K562 (cell line): ENCODE data around the gene SPNS1. TPM values are rescaled to one million over a fixed set of nuclear protein-coding genes. Genes with fewer than 3 reads are reported as not detected.

Experiments
- C11orf30 ChIP-seq: fragments of 450-650 bp; IDR thresholded peaks from 2 replicates; pipeline ENCODE4 v1.6.1; 2016; ENCODE audit warnings: low read depth, mild to moderate bottlenecking
- CBFA2T2 ChIP-seq: fragments of 450-650 bp; conservative IDR thresholded peaks from 2 replicates; pipeline ENCODE4 v1.6.1; 2017; ENCODE audit warnings: mild to moderate bottlenecking
- DMBX1 ChIP-seq: fragments of 250-450 bp; sonication (Bioruptor Pico); IDR thresholded peaks from 2 replicates; pipeline ENCODE4 v1.8.0; 2022; ENCODE audit warnings: inconsistent platforms, mild to moderate bottlenecking, moderate library complexity, borderline replicate concordance
- FOS ChIP-seq: IDR thresholded peaks from 3 replicates; pipeline ENCODE4 v1.6.1; 2011; ENCODE audit not compliant: insufficient read length; ENCODE audit errors: extremely low read depth
- KAT8 ChIP-seq: fragments of 450-650 bp; IDR thresholded peaks from 2 replicates; pipeline ENCODE4 v1.6.1; 2016; ENCODE audit warnings: low read depth, mild to moderate bottlenecking
- MEF2A ChIP-seq: IDR thresholded peaks from 2 replicates; pipeline ENCODE4 v1.6.1; 2011; ENCODE audit warnings: low read depth, mild to moderate bottlenecking, low read length, moderate library complexity; ENCODE audit not compliant: control insufficient read depth
- MXI1 ChIP-seq: IDR thresholded peaks from 2 replicates; pipeline ENCODE4 v1.6.1; 2011; ENCODE audit warnings: low read depth, mild to moderate bottlenecking, improper control_type of control experiment, low read length
- PREB ChIP-seq: sonication (generic); formaldehyde crosslinking; IDR thresholded peaks from 2 replicates; pipeline ENCODE4 v1.8.1; 2023; ENCODE audit warnings: mild to moderate bottlenecking, missing genetic modification reagents
- RBM39 ChIP-seq: fragments of 200-400 bp; formaldehyde crosslinking; optimal IDR thresholded peaks from 2 replicates; pipeline ENCODE3; 2018; ENCODE audit warnings: low read depth, low read length
- RHOXF2B ChIP-seq: fragments of 250-450 bp; sonication (Bioruptor Pico); conservative IDR thresholded peaks from 2 replicates; pipeline ENCODE4 v1.5.1; 2021
- SNIP1 ChIP-seq: fragments of 450-650 bp; IDR thresholded peaks from 2 replicates; pipeline ENCODE4 v1.7.1; 2017; ENCODE audit warnings: low read depth, mild to moderate bottlenecking
- THRAP3 ChIP-seq: fragments of 450-650 bp; IDR thresholded peaks from 2 replicates; pipeline ENCODE4 v1.6.1; 2016; ENCODE audit warnings: mild to moderate bottlenecking, inconsistent platforms, borderline replicate concordance
- ZBTB17 ChIP-seq: fragments of 450-650 bp; formaldehyde crosslinking; IDR thresholded peaks from 2 replicates; pipeline ENCODE4 v1.4.0; 2020; ENCODE audit warnings: mild to moderate bottlenecking
- ZFP1 ChIP-seq: fragments of 450-650 bp; formaldehyde crosslinking; IDR thresholded peaks from 2 replicates; pipeline ENCODE4 v1.4.0; 2020; ENCODE audit warnings: mild to moderate bottlenecking, mixed read lengths
- ZNF224 ChIP-seq: sonication (generic); formaldehyde crosslinking; IDR thresholded peaks from 2 replicates; pipeline ENCODE4 v1.8.0; 2022; ENCODE audit warnings: mild to moderate bottlenecking, missing genetic modification reagents
- ZNF263 ChIP-seq: sonication (generic); formaldehyde crosslinking; IDR thresholded peaks from 2 replicates; pipeline ENCODE4 v1.8.0; 2022; ENCODE audit warnings: mild to moderate bottlenecking, missing genetic modification reagents, borderline replicate concordance
- ZNF280A ChIP-seq: fragments of 450-650 bp; IDR thresholded peaks from 2 replicates; pipeline ENCODE4 v1.6.1; 2018; ENCODE audit warnings: mild to moderate bottlenecking, low read depth; ENCODE audit not compliant: partially characterized antibody
- ZSCAN29 ChIP-seq: fragments of 450-650 bp; IDR thresholded peaks from 2 replicates; pipeline ENCODE4 v1.6.1; 2017
- polyA plus RNA-seq, 8 experiments: library from polyadenylated mRNA; depleted of rRNA in 4 of 8; stranded (reverse) in 5 of 8; unstranded in 3 of 8; fragments of >200 nt; fragmentation: Nextera tagmentation in 2 of 8; fragmentation: Illumina TruSeq in 1 of 8; extraction: Ambion mirVana in 2 of 8; extraction: Trizol in 1 of 8; gene quantifications; 2 replicates each; pipeline versions ENCODE4 v1.2.1 to v1.2.3, GENCODE V29; 2011 to 2014; ENCODE audit warnings: inconsistent platforms in 1 of 8, missing spikeins in 1 of 8
- total RNA-seq, 7 experiments: library from RNA; depleted of rRNA in 6 of 7; stranded (reverse); fragments of >200 nt in 6 of 7; fragmentation: Illumina TruSeq in 2 of 7; extraction: Trizol in 2 of 7; gene quantifications; 2 replicates each; pipeline versions ENCODE4 v1.2.1 to v1.2.3, GENCODE V29; 2011 to 2021; ENCODE audit warnings: low replicate concordance in 1 of 7
- TF ChIP-seq, protein P1 (sequence below): sonication (generic); formaldehyde crosslinking; IDR thresholded peaks from 2 replicates; pipeline ENCODE4 v1.8.0; 2023; ENCODE audit warnings: mild to moderate bottlenecking, missing genetic modification reagents
- TF ChIP-seq, protein P2 (sequence below): IDR thresholded peaks from 3 replicates; pipeline ENCODE4 v1.6.1; 2011; ENCODE audit warnings: borderline replicate concordance, mild to moderate bottlenecking; ENCODE audit not compliant: insufficient read length, insufficient read depth
- TF ChIP-seq, protein P3 (sequence below): fragments of 200-800 bp; sonication (Bioruptor generic); IDR thresholded peaks from 2 replicates; pipeline ENCODE4 v1.6.1; 2017; ENCODE audit warnings: missing genetic modification characterization, missing compliant biosample characterization

SPNS1 gene
- total and polyA plus RNA-seq, 9 of the 15 experiments (the other 6 are each of a cell fraction or from before 2014, with no cell fraction given) = 0.58 to 64.9 (median 13.7) TPM

DNA sequence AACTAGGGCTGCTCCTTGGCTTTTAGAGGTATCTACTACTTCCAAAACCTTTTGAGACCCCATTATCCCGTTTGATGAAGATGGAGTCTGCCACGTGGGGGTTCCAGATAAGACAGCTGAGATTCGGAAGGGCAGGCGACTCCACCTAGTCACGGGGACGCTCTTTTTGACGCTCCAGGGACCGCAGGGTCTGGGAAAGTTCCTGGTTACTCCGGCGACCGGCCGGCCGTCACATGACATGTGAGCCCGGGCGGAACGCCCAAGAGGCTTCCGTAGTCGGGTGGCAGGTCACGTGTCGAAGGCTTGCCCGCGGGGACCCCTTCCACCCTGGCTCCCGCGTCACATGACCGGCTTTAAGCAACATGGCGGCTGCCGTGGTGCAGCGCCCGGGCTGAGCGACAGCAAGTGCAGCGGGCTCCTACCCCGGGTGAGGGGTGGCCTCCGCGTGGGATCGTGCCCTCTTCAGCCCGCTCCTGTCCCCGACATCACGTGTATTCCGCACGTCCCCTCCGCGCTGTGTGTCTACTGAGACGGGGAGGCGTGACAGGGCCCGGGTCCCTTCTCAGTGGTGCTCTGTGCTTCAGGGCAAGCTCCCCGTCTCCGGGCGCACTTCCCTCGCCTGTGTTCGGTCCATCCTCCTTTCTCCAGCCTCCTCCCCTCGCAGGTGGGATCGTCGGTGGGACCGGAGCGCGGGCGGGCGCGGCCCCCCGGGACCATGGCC is at the start of gene SPNS1 (continued):
- no peak for TF ChIP-seq ZFP1
- no peak for TF ChIP-seq ZSCAN29
- TF ChIP-seq ZNF224 = no peak
- TF ChIP-seq, protein P1, sequence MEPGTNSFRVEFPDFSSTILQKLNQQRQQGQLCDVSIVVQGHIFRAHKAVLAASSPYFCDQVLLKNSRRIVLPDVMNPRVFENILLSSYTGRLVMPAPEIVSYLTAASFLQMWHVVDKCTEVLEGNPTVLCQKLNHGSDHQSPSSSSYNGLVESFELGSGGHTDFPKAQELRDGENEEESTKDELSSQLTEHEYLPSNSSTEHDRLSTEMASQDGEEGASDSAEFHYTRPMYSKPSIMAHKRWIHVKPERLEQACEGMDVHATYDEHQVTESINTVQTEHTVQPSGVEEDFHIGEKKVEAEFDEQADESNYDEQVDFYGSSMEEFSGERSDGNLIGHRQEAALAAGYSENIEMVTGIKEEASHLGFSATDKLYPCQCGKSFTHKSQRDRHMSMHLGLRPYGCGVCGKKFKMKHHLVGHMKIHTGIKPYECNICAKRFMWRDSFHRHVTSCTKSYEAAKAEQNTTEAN (CRISPR knock-in tag) = no peak
- TF ChIP-seq KAT8 = peak; percentile 64; the same call in 1 of the 2 replicates
- peak; percentile 100 for TF ChIP-seq C11orf30
- TF ChIP-seq ZBTB17 (CRISPR knock-in tag) = no peak
- TF ChIP-seq DMBX1 (CRISPR knock-in tag) = no peak
- TF ChIP-seq THRAP3 = no peak
- no peak for TF ChIP-seq RHOXF2B (CRISPR knock-in tag)
- no peak for TF ChIP-seq SNIP1
- TF ChIP-seq, protein P2, sequence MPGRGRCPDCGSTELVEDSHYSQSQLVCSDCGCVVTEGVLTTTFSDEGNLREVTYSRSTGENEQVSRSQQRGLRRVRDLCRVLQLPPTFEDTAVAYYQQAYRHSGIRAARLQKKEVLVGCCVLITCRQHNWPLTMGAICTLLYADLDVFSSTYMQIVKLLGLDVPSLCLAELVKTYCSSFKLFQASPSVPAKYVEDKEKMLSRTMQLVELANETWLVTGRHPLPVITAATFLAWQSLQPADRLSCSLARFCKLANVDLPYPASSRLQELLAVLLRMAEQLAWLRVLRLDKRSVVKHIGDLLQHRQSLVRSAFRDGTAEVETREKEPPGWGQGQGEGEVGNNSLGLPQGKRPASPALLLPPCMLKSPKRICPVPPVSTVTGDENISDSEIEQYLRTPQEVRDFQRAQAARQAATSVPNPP = no peak
- TF ChIP-seq FOS = peak; percentile 70
- TF ChIP-seq PREB (CRISPR knock-in tag) = no peak
- peak; percentile 91 for TF ChIP-seq MXI1
- TF ChIP-seq CBFA2T2 = peak; percentile 97
- TF ChIP-seq, protein P3, sequence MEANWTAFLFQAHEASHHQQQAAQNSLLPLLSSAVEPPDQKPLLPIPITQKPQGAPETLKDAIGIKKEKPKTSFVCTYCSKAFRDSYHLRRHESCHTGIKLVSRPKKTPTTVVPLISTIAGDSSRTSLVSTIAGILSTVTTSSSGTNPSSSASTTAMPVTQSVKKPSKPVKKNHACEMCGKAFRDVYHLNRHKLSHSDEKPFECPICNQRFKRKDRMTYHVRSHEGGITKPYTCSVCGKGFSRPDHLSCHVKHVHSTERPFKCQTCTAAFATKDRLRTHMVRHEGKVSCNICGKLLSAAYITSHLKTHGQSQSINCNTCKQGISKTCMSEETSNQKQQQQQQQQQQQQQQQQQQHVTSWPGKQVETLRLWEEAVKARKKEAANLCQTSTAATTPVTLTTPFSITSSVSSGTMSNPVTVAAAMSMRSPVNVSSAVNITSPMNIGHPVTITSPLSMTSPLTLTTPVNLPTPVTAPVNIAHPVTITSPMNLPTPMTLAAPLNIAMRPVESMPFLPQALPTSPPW = peak; percentile 88
- TF ChIP-seq RBM39 = no peak
- TF ChIP-seq ZNF280A = no peak
- no peak; the same call in 1 of the 2 replicates for TF ChIP-seq ZNF263 (CRISPR knock-in tag)
- TF ChIP-seq MEF2A = peak; percentile 35; the same call in 1 of the 2 replicates
